ENCODE results near the gene DNAI1.

The DNAI1 gene

DNA sequence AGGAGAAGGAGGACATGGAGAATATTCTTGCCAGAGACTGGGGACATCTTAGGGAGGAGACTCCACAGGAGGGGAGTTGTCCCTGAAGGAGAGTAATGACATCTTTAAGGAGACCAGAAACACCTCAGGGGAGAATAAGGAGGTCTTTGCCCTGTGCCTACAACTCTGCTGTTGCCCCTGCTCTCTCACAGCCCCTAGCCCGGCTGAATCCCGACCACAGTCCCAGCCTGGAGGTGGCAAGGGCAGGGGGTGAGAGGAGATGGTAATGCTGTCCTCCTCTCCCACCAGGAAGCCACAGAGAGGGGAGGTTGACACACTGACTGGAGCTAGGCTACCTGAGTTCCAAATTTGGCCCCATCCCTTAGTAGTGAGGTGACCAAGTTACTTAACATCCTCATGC lies 94.4 kb downstream of the DNAI1 start:
- Histone ChIP-seq H3K27ac (ENCODE audit: low read depth, low read length) (no peak overlapping the region), H3K4me3 (ENCODE audit: low read depth, low read length) (no peak overlapping the region), H3K27me3 (ENCODE audit: control insufficient read depth, insufficient read depth, low read length) (0 out of 2 replicates have a peak, but pooled peaks cover 2% of the 10 kb centered on the region), H3K9me3 (ENCODE audit: control insufficient read depth, insufficient read depth, low read length) (no peaks in the 10 kb centered on the region), H3K4me1 (ENCODE audit: control insufficient read depth, insufficient read depth, low read length) (peaks cover 14% of the 10 kb centered on the region), H3K36me3 (ENCODE audit: control insufficient read depth, insufficient read depth, low read length) (no peaks in the 10 kb centered on the region), H3K9ac (ENCODE audit: low read depth, low read length) (no peak overlapping the region)

GRCh38 chr9:34553511-34554021 lies 95.0 kb downstream of the DNAI1 start:
- Histone ChIP-seq H3K4me3 (ENCODE audit: low read depth, low read length) (no peak overlapping the region), H3K36me3 (ENCODE audit: control insufficient read depth, insufficient read depth, low read length) (no peaks in the 10 kb centered on the region), H3K27ac (ENCODE audit: low read depth, low read length) (no peak overlapping the region), H3K9ac (ENCODE audit: low read depth, low read length) (no peak overlapping the region), H3K9me3 (ENCODE audit: control insufficient read depth, insufficient read depth, low read length) (no peaks in the 10 kb centered on the region), H3K4me1 (ENCODE audit: control insufficient read depth, insufficient read depth, low read length) (peaks cover 14% of the 10 kb centered on the region), H3K27me3 (ENCODE audit: control insufficient read depth, insufficient read depth, low read length) (no peaks in the 10 kb centered on the region)

GRCh38 chr9:34554211-34555001 lies 95.8 kb downstream of the DNAI1 start:
- H3K9ac ChIP-seq (ENCODE audit: low read depth, low read length), result no peak overlapping the region
- H3K27me3 ChIP-seq (ENCODE audit: control insufficient read depth, insufficient read depth, low read length), result no peaks in the 10 kb centered on the region
- H3K36me3 ChIP-seq (ENCODE audit: control insufficient read depth, insufficient read depth, low read length), result no peaks in the 10 kb centered on the region
- no peak overlapping the region for H3K4me3 ChIP-seq (ENCODE audit: low read depth, low read length)
- no peak overlapping the region for H3K27ac ChIP-seq (ENCODE audit: low read depth, low read length)
- H3K4me1 ChIP-seq (ENCODE audit: control insufficient read depth, insufficient read depth, low read length), result peaks cover 14% of the 10 kb centered on the region
- H3K9me3 ChIP-seq (ENCODE audit: control insufficient read depth, insufficient read depth, low read length), result no peaks in the 10 kb centered on the region

DNA sequence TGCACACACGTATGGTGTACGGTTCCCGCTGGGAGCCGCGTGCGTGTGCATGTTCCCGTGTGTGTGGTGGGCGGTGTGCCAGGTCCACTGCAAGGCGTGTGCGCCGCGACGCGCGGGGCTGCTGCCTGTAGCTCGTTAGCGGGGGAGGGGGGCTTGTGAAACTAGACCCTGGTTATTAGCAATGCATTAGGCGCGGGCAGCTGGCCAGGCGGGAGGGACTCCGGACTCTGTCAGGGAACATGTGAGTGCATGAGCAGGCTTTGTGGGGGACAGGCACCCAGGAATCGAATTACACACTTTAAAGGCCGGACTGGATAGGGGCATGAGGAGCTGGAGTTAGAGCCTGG lies 96.4 kb downstream of the DNAI1 start:
- Histone ChIP-seq H3K4me3 (ENCODE audit: low read depth, low read length) (no peak overlapping the region), H3K9me3 (ENCODE audit: control insufficient read depth, insufficient read depth, low read length) (no peaks in the 10 kb centered on the region), H3K9ac (ENCODE audit: low read depth, low read length) (no peak overlapping the region), H3K27ac (ENCODE audit: low read depth, low read length) (no peak overlapping the region), H3K4me1 (ENCODE audit: control insufficient read depth, insufficient read depth, low read length) (peaks cover 16% of the 10 kb centered on the region), H3K36me3 (ENCODE audit: control insufficient read depth, insufficient read depth, low read length) (no peaks in the 10 kb centered on the region), H3K27me3 (ENCODE audit: control insufficient read depth, insufficient read depth, low read length) (no peaks in the 10 kb centered on the region)

- H3K27ac ChIP-seq (ENCODE audit: low read depth, low read length), result no peak overlapping the region
Measured at GRCh38 chr9:34555500-34555899, 96.9 kb downstream of the DNAI1 start.

DNA sequence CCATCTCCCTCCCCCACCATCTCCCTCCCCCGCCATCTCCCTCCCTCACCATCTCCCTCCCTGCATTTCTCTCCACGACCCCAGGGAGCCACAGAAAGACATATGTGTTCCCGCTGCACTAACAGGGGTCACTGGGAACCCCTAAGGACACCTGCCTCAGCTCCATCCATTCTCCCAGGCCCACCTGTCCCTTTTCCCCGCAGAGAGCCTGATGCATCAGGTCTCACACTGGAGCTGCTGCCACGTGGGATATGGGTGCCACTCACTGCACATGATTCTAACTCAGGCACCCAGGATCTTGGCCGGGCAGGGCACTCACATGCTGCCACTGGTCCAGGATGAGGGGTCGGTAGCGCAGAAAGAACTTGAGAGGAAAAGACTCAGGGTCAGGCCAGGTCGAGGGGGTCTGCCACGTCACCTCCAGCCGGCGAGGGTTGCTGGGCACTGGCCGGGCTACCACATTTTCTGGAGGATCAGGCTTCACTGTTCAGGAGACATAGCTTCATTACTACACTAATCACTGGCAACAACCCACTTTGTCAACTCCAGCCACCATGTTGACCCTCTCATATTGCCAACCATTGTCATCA lies 97.4 kb downstream of the DNAI1 start:
- H3K9me3 ChIP-seq (ENCODE audit: control insufficient read depth, insufficient read depth, low read length), result no peaks in the 10 kb centered on the region
- H3K9ac ChIP-seq (ENCODE audit: low read depth, low read length), result no peak overlapping the region
- no peak overlapping the region for H3K4me3 ChIP-seq (ENCODE audit: low read depth, low read length)
- H3K36me3 ChIP-seq (ENCODE audit: control insufficient read depth, insufficient read depth, low read length), result no peaks in the 10 kb centered on the region
- H3K27me3 ChIP-seq (ENCODE audit: control insufficient read depth, insufficient read depth, low read length), result no peaks in the 10 kb centered on the region
- H3K4me1 ChIP-seq (ENCODE audit: control insufficient read depth, insufficient read depth, low read length), result peaks cover 23% of the 10 kb centered on the region
- no peak overlapping the region for H3K27ac ChIP-seq (ENCODE audit: low read depth, low read length)

More at GRCh38 chr9:34555500-34555899, 96.9 kb downstream of the DNAI1 start:
- Histone ChIP-seq H3K9ac (ENCODE audit: low read depth, low read length) (no peak overlapping the region), H3K9me3 (ENCODE audit: control insufficient read depth, insufficient read depth, low read length) (no peaks in the 10 kb centered on the region), H3K36me3 (ENCODE audit: control insufficient read depth, insufficient read depth, low read length) (no peaks in the 10 kb centered on the region), H3K4me1 (ENCODE audit: control insufficient read depth, insufficient read depth, low read length) (peaks cover 22% of the 10 kb centered on the region), H3K27me3 (ENCODE audit: control insufficient read depth, insufficient read depth, low read length) (no peaks in the 10 kb centered on the region), H3K4me3 (ENCODE audit: low read depth, low read length) (no peak overlapping the region)

DNA sequence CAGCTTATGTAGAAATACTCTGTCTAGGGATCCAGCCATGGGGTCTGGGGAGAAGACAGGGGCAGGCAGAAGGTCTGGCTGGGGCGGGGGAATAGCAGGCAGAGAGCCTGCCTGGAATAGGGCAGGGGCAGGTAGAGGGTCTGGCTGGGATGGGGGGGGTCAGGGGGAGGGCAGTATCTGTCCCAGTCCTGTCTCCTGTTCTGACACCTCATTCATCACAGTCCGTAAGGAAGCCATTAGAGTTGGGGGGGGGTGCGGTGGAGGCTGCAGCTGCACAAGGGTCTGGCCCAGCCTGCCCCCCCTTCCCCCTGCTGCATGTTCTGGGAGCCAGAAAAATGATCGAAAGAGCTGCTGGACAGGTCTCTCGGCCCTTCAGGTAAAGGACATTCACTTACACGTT lies 98.3 kb downstream of the DNAI1 start:
- Histone ChIP-seq H3K4me3 (ENCODE audit: low read depth, low read length) (no peak overlapping the region), H3K27me3 (ENCODE audit: control insufficient read depth, insufficient read depth, low read length) (no peaks in the 10 kb centered on the region)

GRCh38 chr9:34557426-34558321 lies 99.1 kb downstream of the DNAI1 start:
- no peak overlapping the region for H3K4me3 ChIP-seq (ENCODE audit: low read depth, low read length)
- peaks cover 23% of the 10 kb centered on the region for H3K4me1 ChIP-seq (ENCODE audit: control insufficient read depth, insufficient read depth, low read length)
- H3K27me3 ChIP-seq (ENCODE audit: control insufficient read depth, insufficient read depth, low read length), result 0 out of 2 replicates have a peak, but pooled peaks cover under 1% of the 10 kb centered on the region
- H3K9ac ChIP-seq (ENCODE audit: low read depth, low read length), result no peak overlapping the region
- H3K36me3 ChIP-seq (ENCODE audit: control insufficient read depth, insufficient read depth, low read length), result no peaks in the 10 kb centered on the region
- H3K9me3 ChIP-seq (ENCODE audit: control insufficient read depth, insufficient read depth, low read length), result no peaks in the 10 kb centered on the region
- no peak overlapping the region for H3K27ac ChIP-seq (ENCODE audit: low read depth, low read length)

More for the DNA sequence above, 98.3 kb downstream of the DNAI1 start:
- Histone ChIP-seq H3K36me3 (ENCODE audit: control insufficient read depth, insufficient read depth, low read length) (no peaks in the 10 kb centered on the region), H3K9ac (ENCODE audit: low read depth, low read length) (no peak overlapping the region), H3K9me3 (ENCODE audit: control insufficient read depth, insufficient read depth, low read length) (no peaks in the 10 kb centered on the region), H3K4me1 (ENCODE audit: control insufficient read depth, insufficient read depth, low read length) (peaks cover 23% of the 10 kb centered on the region), H3K27ac (ENCODE audit: low read depth, low read length) (no peak overlapping the region)

DNA sequence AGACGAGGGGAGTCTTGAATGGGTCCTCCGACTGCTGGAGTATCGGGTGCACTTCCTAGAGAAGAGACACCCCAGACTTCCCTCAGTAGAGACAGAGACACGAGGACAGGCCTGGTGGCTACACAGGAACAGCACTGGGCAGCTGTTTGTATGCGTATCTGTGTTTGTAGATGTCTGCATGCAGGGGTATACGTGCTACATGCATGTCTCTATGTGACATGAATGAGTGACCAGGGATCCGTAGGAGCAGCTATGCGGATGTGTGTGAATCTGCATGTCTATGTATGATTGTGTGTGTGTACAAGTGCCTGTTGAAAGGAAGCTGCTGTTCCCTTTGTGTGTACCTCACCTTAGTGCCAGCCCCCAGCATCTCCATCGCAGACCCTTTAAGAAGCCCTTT lies 99.8 kb downstream of the DNAI1 start:
- Histone ChIP-seq H3K9ac (ENCODE audit: low read depth, low read length) (no peak overlapping the region), H3K27me3 (ENCODE audit: control insufficient read depth, insufficient read depth, low read length) (peaks cover 7% of the 10 kb centered on the region; the same call in 1 of the 2 replicates), H3K9me3 (ENCODE audit: control insufficient read depth, insufficient read depth, low read length) (no peaks in the 10 kb centered on the region), H3K36me3 (ENCODE audit: control insufficient read depth, insufficient read depth, low read length) (no peaks in the 10 kb centered on the region), H3K27ac (ENCODE audit: low read depth, low read length) (no peak overlapping the region), H3K4me1 (ENCODE audit: control insufficient read depth, insufficient read depth, low read length) (peaks cover 23% of the 10 kb centered on the region), H3K4me3 (ENCODE audit: low read depth, low read length) (no peak overlapping the region)

DNA sequence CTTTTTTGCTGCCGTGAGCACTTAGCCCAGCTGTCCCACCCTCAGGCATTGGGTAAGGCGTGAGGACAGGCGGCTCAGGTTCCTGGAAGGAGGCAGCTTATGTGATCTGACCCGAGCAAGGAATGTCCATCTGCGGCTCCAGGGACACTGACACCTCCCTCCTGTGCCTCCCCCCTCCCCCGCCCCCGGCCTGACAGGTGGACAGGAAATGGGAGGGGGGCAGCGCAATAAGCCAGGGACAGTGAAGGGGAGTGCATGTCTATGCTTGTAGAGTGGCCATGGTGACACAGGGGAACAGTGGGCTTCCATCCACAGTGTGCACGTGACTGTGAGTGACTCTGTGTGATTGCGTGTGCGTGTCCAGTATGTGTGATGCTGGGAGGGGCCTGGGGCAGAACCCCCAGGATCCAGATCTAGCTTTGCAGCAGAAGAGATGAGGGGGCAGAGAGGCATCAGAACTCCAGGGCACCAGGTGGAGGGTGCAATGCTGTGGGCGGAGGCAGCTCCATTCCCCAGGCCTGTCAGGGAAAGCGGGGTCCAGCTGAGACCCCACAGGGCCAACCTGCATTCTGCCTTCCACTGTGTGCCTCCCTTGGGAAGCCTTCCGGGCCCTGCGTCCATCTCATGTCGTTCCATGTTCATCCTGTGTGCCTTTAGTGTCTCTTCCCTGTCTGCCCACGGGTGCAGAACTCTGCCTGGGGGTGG lies 100.5 kb downstream of the DNAI1 start:
- Histone ChIP-seq H3K4me3 (ENCODE audit: low read depth, low read length) (no peak overlapping the region), H3K36me3 (ENCODE audit: control insufficient read depth, insufficient read depth, low read length) (no peaks in the 10 kb centered on the region), H3K9me3 (ENCODE audit: control insufficient read depth, insufficient read depth, low read length) (no peaks in the 10 kb centered on the region), H3K27ac (ENCODE audit: low read depth, low read length) (no peak overlapping the region), H3K9ac (ENCODE audit: low read depth, low read length) (no peak overlapping the region), H3K4me1 (ENCODE audit: control insufficient read depth, insufficient read depth, low read length) (peaks cover 23% of the 10 kb centered on the region), H3K27me3 (ENCODE audit: control insufficient read depth, insufficient read depth, low read length) (peaks cover 11% of the 10 kb centered on the region; the same call in 1 of the 2 replicates)
